Measurements from ENCODE around the gene DOCK6.

Gene DOCK6

DNA sequence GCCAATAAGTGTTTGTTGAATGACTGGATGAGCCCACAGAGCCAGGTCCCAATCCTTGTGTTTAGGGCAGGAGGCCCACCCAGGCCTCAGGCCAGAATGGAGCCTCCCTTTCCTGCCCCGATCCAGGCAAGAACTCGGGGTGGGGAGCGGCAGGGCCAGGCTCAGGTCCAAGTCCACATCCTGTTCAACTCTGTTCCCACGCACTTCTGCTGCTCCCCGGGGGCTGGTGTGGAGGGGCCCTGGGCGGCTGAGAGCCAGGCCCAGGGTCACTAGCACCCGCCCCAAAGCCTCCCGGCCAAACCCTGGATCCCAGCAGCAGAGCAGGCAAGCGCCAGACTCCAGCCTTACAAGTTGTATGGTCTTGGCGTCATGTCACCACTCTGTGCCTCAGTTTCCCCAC is 14.9 kb downstream of the DOCK6 start:
- no peak for DNase-seq (ENCODE audit: low read depth)

DNA sequence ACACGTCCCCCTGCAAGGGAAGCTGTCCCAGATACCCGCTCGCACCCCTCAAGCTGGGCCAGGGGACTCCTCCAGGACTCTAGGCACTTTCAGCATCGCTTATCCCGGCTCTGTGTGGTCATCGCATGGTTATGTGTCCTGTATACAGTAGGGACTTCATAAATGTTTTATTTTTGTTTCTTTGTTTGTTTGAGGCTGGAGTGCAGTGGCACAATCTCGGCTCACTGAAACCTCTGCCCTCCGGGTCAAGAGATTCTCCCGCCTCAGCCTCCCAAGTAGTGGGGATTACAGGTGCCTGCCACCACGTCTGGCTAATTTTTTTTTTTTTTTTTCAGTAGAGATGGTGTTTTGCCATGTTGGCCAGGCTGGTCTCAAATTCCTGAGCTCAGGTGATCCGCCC is 15.4 kb downstream of the DOCK6 start:
- no peak for DNase-seq (ENCODE audit: low read depth)

DNA sequence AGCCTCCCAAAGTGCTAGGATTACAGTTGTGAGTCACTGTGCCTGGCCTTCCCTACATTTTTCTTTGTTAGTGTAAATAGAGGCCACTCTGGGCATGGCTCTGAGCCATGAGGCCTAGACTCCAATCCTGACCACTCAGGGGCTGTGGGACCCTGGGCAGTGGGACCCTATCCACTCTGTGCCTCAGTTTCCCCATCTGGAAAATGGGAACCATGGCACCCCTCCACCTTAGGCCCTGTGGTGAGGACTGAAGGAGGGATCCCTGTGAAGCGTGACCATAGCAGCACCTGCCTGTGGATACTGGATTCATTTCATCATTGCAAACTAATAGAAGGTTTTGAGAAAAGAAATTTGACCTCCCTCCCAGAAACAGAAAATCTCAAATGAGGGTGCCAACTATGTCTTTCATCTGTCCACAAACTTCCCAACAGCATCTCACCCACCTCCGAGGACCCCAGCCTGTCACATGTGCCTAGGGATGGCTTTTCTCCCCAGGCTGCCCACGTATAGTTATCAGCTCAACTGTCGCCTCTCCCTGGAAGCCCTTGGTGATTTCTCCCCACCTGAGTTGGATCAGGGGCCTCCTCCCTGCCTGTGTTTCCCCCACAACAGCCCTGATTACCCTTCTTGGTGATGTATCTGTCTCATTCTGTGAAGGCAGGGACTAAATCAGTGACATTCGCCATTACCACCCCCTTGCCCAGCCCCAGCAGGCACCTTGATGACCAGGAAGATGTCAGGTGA is 17.3 kb downstream of the DOCK6 start:
- no peak for DNase-seq (ENCODE audit: low read depth)

DNA sequence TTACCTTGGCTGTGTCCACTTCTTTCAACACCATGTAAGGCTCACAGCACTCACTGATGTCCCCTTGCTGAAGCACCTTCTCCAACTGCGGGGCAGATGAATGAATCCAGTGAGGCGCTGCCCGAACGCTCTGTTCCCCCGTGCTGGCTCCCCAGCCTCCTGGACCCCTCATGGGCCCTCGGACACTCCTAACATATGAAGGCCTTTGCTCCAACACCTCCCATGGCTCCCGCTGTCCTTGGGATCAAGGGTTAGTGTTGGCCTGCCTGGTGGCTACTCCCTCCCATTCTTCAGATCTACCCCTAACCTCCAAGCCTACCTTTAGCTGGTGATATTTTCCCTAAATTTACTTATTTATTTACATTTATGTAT is 18.5 kb downstream of the DOCK6 start:
- DNase-seq (ENCODE audit: low read depth) = no peak

DNA sequence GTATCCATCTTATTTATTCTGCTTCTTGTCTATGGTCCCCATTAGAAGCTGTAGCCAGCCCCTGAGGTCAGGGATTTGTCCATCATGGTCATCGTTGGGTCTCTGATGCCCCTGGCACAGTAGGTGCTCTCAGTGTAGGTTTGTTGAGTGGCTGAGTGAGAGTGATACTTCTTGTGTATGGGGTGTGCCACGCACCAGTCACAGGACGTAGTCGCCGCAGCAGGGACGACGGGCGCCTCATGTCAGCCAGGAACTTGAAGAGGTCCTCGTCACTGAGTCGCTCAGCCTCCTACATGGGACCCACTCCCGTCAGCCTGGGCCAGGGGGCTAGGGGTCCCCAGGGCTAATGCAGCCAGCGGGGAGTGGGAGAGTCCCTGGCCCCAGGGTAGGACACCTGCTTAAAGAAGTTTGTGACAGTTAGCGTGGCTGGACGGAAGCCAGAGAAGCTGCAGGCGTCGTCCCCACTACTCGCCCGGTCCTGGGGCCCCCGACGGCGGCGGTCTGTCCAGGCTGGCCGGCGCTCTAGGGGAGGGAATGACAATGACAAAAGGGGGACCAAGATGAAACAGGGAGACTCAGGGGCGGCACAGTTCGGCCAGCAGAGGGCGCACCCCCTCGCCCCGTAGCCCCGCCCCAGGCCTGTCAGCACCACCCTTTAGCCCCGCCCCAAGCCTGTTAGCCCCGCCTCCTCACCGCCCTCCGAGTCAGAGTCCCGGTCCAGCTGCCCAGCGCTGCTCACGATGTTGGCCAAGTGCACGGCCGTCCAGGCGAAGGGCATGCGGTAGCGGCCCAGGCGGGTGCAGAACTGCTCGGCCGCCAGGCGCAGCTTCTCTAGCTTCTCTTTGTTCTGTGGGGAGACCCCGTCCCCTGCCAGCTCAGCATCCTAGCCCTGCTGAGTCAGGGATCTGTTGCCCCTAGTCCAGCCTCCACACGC is 19.2 kb downstream of the DOCK6 start:
- DNase-seq (ENCODE audit: low read depth) = peak; percentile 88

DNA sequence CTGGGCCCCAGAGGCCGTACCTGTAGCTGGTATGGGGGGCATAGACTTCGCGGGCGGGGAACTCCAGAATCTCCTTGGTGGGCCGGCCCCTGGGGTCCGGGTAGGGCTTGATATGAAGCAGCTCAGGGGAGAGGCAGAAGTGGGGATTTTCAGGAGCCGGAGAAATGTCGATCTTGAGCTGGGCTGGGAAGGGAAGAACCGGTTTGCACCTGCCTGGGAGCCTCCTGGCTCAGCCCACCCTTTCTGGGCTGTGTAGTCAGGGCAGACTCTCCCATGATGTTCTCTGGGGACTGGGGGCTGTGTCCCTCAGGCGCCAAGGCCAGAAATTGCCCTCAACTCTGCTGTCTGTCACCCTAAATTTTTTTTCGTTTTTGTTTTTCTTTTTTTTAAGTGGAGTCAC is 20.3 kb downstream of the DOCK6 start:
- no peak for DNase-seq (ENCODE audit: low read depth)

DNA sequence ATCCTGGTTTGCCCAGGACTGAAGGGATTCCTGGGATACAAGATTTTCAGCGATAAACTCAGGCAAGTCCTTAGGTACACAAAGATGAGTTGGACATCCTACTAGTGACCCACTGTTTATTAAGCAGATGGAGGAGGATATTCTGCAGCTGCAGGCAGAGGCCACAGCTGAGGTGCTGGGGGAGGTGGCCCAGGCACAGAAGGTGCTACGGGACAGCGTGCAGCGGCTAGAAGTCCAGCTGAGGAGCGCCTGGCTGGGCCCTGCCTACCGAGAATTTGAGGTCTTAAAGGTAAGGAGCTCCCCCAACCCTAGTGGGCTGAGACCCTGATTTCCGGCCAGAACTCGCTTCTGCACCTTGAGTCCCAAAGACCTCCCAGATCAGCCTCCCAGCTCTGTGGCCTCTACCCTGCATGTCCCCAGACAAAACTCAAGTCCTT is 22.3 kb downstream of the DOCK6 start:
- DNase-seq (ENCODE audit: low read depth) = no peak

DNA sequence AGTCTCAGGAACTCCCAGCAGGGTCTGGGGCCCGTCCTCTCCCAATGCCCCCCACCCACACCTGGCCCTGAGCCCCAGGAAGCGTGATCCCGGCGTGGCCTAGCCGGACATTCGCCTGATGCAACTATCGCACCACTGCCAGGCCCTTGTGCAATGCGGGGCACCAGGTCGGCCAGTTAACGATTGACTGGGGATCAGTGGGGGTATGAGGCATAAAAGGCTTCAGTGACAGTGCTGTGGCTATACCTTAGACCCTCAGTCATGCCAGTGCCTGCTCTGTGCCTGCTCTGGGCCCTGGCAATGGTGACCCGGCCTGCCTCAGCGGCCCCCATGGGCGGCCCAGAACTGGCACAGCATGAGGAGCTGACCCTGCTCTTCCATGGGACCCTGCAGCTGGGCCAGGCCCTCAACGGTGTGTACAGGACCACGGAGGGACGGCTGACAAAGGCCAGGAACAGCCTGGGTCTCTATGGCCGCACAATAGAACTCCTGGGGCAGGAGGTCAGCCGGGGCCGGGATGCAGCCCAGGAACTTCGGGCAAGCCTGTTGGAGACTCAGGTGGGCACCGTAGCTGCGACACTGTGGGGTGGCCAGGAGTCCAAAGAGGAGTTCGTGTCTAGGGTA is 22.8 kb downstream of the DOCK6 start, which contains the start of gene ANGPTL8:
Gene ANGPTL8, plus strand, starts transcription at position 243 of the 624 bp plus-strand sequence. Its CDS starts 19 bp downstream, at position 262.
- no peak for DNase-seq (ENCODE audit: low read depth)

DNA sequence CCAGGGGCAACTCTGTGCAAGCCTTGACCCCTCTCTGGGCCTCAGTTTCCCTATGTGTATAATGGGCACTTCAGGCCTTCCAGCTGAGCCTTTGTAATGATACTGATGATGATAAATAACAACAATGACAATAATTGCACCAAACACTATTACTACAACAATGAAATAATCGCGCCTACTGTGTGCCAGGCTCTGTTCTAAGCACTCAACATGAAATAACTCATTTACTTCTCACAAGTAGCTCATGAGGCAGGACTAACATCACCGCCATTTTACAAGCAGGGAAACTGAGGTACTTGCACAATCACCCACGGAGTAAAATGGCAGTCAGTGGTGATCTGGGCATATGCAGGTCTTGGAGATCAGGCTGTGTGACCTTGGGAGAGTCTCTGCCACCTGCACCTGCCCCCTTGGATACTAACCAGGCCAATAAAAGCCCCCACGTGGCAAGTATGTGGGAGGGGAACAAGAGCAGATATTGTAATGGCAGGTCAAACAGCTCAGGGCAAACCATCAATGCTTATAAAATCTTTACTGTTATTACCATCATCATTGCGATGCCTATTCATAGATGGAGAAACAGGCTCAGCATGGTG is 23.4 kb downstream of the DOCK6 start:
- no peak for DNase-seq (ENCODE audit: low read depth)

DNA sequence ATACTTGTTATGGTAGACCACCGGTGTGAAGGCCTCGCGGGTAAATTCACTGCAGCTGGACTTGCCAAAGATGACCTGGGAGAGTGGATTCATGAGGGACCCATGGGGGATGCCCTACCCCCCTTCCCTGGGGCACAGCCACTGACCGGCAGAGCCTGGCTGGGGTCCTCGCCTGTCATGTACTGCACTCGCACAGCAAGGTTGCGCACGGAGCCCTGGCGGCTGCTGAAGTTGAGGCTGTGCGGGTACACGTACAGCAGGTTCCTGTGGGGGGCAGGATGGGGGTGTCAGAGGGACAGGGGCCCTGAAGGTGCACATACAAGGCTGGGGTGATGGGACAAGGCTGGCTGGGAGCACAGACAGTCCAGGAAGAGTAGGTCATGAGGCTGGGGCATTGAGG is 24.3 kb downstream of the DOCK6 start:
- DNase-seq (ENCODE audit: low read depth) = no peak

DNA sequence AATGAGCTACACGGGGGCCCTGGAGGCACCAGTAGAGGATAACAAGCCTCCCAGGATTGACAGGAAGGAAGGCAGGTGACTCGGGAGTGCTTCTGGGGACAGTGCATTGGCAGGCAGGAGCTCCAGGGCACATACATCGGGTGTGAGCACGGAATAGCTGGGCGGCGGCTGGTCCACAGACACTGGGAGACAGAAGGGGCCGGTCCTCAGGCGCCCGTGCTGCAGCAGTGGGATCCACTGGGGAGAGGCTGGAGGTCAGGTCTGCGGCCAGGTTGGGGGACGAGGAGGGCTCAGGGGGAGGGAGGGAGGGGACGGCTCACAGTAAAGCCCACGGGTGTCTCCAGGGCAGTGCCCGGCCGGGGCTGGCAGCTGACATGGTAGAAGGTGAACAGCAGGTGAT is 25.0 kb downstream of the DOCK6 start:
- no peak for DNase-seq (ENCODE audit: low read depth)

DNA sequence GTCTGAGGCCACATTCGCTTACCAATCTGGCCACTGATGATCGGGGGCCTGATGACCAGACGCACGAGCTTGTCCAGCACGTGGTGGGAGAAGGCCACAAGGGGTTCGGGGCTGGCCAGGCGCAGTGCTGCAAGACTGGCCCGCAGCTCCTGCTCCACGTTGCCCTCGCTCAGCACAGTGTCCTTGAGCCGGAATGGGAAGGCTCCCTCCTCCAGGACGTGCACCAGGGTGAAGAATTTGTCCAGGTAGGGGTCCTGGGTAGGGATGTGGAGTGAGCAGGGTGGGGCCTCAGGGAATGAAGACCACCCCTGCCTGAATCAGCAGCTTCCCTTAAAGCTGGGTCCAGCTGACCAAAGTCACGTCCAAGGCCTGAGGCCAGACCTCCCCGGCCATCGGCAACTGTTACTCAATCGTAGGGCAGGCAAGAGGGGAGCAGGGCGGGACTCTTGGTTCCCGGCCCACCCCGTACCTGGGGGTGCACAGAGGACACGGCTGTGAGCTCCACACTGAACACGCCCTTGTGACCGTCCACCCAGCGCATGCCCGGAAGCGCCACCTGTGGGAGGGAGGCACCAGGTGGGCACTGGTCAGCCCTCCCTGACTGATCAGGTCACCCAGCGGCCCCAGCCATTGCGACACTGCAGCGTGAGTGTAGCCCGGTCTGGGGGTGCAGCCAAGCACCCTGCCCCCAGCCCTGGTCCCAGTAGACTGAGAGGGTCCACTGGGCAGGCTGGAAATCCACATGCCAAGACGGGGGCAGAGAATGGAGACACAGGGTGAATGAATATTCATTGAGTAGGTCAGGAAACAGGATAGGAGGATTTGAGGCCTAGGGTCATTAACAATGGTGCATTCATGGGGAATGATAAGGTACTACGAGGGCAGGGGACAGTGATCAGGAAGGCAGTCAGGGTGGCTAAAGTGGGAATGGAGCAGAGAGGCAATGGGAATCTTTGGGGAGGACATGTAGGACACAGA is 25.7 kb downstream of the DOCK6 start:
- DNase-seq (ENCODE audit: low read depth) = no peak

DNA sequence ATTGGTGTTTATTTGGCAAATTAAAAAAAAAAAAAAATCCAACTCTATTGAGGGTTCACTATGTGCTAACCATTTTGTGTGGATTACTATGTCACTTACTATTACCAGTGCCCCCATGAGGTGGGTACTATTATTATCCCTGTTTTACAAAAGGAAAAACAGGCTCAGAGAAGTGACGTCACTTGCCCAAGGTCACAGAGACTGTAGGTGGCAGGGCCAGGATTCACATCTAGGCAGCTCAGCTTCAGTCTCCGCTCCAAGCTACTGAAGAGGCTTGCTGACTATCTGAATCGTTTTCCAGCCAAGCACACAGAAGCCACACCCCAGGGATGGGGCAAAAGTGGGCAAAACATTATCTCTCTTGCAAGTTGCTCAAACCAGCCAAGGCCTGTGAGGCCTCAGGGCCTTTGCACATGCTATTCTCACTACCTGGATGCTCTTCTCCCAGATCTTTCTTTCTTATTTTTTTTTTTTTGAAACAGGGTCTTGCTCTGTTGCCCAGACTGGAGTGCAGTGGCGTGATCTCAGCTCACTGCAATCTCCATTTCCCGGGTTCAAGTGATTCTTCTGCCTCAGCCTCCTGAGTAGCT is 27.7 kb downstream of the DOCK6 start:
- no peak for DNase-seq (ENCODE audit: low read depth)

DNA sequence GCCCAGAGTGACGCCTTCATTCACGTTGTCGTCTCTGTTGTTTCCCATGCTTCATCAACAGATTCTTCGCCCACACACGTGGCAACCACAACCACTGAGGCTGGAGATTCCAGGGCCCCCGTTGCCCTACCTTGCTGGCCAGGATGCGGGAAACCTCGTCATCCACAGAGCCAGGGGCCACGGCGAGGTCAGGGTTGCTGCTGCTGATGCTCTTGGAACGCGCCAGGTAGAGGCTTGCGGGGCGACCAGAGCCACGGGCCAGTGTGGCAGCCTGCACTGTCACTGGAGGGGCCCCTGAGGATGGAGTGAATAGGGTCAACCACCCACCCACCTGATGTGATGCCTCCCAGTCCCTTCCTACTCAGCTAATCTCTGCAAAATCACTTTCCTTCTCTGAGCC is 29.3 kb downstream of the DOCK6 start:
- DNase-seq (ENCODE audit: low read depth) = no peak

DNA sequence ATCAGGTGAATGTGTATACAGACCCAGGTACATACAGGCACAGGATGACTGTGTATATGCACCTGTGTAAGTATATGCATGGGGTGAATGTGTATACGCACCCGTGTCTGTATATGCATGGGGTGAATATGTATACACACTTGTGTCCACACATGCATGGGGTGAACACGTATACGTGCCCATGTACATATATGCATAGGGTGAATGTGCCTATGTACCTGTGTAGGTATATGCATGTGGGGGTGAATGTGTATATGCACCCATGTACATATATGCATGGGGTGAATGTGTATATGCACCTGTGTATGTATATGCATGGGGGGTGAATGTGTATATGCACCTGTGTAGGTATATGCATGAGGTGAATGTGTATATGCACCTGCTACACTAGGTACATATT is 29.8 kb downstream of the DOCK6 start:
- DNase-seq (ENCODE audit: low read depth) = no peak

DNA sequence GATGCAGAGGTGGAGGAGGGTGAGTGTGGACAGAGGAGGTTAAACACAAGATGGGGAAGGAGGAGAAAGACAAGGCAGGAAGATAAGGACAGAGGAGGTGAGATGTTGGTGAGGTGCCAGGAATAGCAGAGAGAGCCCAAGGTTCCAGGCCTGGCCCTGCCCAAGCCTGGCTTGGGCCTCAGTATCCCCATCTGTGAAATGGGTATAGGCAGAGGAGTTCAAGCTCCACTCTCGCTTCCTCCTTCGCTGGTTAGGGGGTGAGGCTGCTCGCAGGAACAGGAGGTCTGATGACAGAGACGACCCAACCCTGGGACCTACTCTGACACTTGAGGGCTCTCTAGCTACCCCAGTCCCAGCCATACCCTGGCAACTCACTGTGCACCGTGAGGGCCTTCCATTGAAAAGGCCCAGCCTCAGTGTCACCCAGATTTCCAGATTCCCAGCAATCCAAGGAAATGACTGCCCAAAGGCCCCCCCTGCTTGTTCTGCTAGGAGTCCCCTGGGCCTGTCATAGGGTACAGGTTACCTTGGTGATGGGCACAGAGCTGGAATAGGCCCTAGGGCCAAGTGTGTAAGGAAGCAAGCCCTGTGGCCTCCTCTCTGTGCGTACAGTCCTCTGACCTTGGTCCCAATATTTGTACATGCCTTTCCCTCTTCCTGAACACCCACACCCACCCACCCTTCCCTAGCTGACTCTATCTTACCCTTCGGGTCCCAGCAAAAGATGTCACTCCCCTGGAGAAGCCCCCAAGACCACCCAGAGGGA is 31.5 kb downstream of the DOCK6 start:
- DNase-seq (ENCODE audit: low read depth) = no peak

DNA sequence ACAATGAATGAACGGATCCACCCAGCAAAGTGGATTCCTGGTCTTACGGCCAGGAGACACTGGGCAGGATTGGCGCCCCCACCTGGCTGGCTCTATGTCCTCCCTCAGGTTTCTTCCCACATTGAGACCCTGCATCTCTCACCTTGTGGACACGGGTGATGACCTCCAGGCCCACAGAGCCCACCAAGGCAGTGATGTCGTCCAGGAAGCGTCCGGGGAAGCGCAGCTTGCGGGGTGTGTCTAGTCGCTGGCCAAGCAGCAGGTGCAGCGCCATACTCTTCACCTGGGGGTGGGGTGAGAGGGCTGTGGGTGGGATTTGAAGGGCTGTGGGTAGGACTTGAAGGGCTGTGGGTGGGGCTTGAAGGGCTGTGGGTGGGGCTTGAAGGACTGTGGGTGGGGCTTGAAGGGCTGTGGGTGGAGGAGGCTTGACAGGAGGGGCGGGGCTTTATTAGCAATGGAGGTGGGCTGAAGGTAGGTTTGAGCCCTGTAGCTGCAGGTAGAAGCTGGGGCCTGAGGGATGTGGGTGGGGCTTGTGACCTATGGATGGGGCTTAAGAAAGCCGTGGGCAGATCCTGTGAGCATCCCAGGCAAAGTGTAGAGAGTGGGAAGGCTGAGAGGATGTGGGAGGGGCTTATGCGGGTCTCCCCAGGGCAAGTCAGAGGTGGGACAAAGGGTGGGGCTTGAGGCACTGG is 35.0 kb downstream of the DOCK6 start:
- no peak for DNase-seq (ENCODE audit: low read depth)

DNA sequence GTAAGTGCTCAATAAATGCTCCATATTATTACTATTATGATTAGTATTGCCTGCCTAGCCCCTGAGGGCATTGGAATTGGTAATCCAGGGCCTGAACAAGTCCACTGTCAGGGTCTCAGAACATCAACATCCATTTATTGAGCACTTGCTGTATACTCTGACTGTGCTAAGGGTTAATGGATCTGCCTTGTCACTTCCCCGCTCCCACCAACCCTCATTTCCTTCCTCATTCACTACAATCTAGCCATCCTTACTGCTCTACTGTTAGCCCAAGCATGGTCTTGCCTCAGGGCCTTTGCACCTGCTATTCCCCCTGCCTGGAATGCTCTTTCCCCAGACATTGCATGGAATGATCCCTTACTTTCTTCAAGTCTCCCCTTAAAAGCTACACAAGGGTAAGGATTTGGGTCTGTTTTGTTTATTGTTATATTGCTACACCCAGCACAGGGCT is 35.6 kb downstream of the DOCK6 start:
- no peak for DNase-seq (ENCODE audit: low read depth)

DNA sequence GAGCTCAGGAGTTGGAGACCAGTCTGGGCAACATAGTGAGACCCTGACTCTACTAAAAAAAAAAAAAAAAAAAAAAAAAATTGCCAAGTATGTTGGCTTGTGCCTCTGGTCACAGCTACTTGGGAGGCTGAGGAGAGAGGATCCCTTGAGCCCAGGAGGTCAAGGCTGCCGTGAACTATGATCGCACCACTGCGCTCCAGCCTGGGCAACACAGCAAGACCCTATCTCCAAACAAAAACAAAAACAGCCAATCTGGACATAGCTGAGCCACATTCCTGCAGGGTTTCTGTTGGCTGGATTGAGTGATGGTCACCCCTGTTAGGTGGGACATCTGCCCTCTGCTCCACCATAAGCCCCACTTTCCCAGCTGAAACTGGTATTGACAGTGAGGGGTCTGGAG is 36.5 kb downstream of the DOCK6 start:
- no peak for DNase-seq (ENCODE audit: low read depth)

Data from activated T-cell treated with anti-CD3 and anti-CD28 coated beads for 48 hours (primary cell).